IMR-90 (cell line): Measurements from ENCODE around the gene GGACT. TPM values are rescaled to one million over a fixed set of nuclear protein-coding genes. Genes with fewer than 3 reads are reported as not detected.

Source experiments
- ATAC-seq: fragments of 200-7000 bp; cut with Tn5 transposase; 2 replicates; pipeline ENCODE4 v1.9.1; 2020; ENCODE audit warnings: low read depth, mild to moderate bottlenecking, moderate library complexity
- BruUV-seq: library from RNA; stranded (reverse); fragments of 400-500 nt; replicated peaks from 2 replicates; lab custom pipeline; 2021; lab: Mats Ljungman, UMichigan
- CTCF ChIA-PET: fragments of 300-600 bp; formaldehyde crosslinking; extraction: SDS; loops from one replicate; lab custom pipeline; 2021; ENCODE audit warnings: antibody characterized with exemption; lab: Yijun Ruan, JAX
- POLR2A ChIA-PET: fragments of 300-600 bp; sonication (Branson Sonifier 250); formaldehyde crosslinking; loops from one replicate; lab custom pipeline; 2022; ENCODE audit warnings: antibody characterized with exemption; ENCODE audit not compliant: unreplicated experiment; lab: Charles Lee
- DNase-seq: peaks from one replicate; pipeline ENCODE4 v3.0.0; 2013
- H2AFZ ChIP-seq: replicated peaks from 2 replicates; pipeline ENCODE3; 2013; ENCODE audit warnings: low read length, mild to moderate bottlenecking; ENCODE audit not compliant: poor library complexity
- H2AK5ac ChIP-seq: 2 replicates; pipeline ENCODE4 v1.6.1; 2013; ENCODE audit warnings: low read depth, low read length, inconsistent platforms
- H2AK9ac ChIP-seq: replicated peaks from 2 replicates; pipeline ENCODE3; 2013; ENCODE audit warnings: mild to moderate bottlenecking, low read depth, low read length, moderate library complexity; ENCODE audit not compliant: poor library complexity
- H2BK120ac ChIP-seq: 2 replicates; pipeline ENCODE4 v1.6.1; 2013; ENCODE audit warnings: low read depth, low read length, inconsistent platforms
- H2BK15ac ChIP-seq: 3 replicates; pipeline ENCODE4 v1.6.1; 2013; ENCODE audit warnings: low read depth, low read length, inconsistent platforms
- H2BK20ac ChIP-seq: 2 replicates; pipeline ENCODE4 v1.6.1; 2013; ENCODE audit warnings: low read depth, mild to moderate bottlenecking, inconsistent platforms, low read length, moderate library complexity
- H2BK5ac ChIP-seq: 2 replicates; pipeline ENCODE4 v1.6.1; 2013; ENCODE audit warnings: mild to moderate bottlenecking, low read depth, low read length, inconsistent platforms; ENCODE audit not compliant: poor library complexity, severe bottlenecking
- H3K14ac ChIP-seq: replicated peaks from 2 replicates; pipeline ENCODE4 v1.6.1; 2013; ENCODE audit warnings: low read depth, low read length, inconsistent platforms
- H3K18ac ChIP-seq: 2 replicates; pipeline ENCODE4 v1.6.1; 2013; ENCODE audit warnings: low read depth, low read length, control low read depth
- H3K23ac ChIP-seq: 2 replicates; pipeline ENCODE4 v1.6.1; 2013; ENCODE audit warnings: low read depth, low read length, inconsistent platforms
- H3K27ac ChIP-seq: 2 replicates; pipeline ENCODE4 v1.5.1; 2013; ENCODE audit warnings: mild to moderate bottlenecking, control low read depth, low read length; ENCODE audit not compliant: insufficient read depth
- H3K27me3 ChIP-seq: 2 replicates; pipeline ENCODE4 v1.6.1; 2013; ENCODE audit warnings: low read length; ENCODE audit not compliant: control insufficient read depth, insufficient read depth
- H3K36me3 ChIP-seq: 2 replicates; pipeline ENCODE4 v1.6.1; 2013; ENCODE audit warnings: low read length, mixed read lengths; ENCODE audit not compliant: control insufficient read depth, insufficient read depth
- H3K4ac ChIP-seq: 2 replicates; pipeline ENCODE4 v1.6.1; 2013; ENCODE audit warnings: low read depth, low read length, inconsistent platforms
- H3K4me1 ChIP-seq: 2 replicates; pipeline ENCODE4 v1.6.1; 2013; ENCODE audit warnings: low read length, mixed read lengths; ENCODE audit not compliant: control insufficient read depth, insufficient read depth
- H3K4me2 ChIP-seq: 2 replicates; pipeline ENCODE4 v1.6.1; 2013; ENCODE audit warnings: low read depth, mild to moderate bottlenecking, control low read depth, low read length, moderate library complexity
- H3K4me3 ChIP-seq: 2 replicates; pipeline ENCODE4 v1.5.1; 2013; ENCODE audit warnings: low read depth, mild to moderate bottlenecking, control low read depth, low read length, moderate library complexity; ENCODE audit not compliant: insufficient read depth
- H3K56ac ChIP-seq: 2 replicates; pipeline ENCODE4 v1.6.1; 2013; ENCODE audit warnings: low read length, inconsistent platforms; ENCODE audit not compliant: insufficient read depth; ENCODE audit errors: extremely low read depth
- H3K79me1 ChIP-seq, 2 experiments: 2 replicates each; pipeline ENCODE4 v1.6.1; 2013; ENCODE audit warnings: low read length in 2 of 2, inconsistent platforms in 1 of 2, low read depth in 1 of 2
- H3K9ac ChIP-seq: 2 replicates; pipeline ENCODE4 v1.6.1; 2013; ENCODE audit warnings: low read depth, low read length, control low read depth
- H3K9me1 ChIP-seq: 2 replicates; pipeline ENCODE4 v1.6.1; 2013; ENCODE audit warnings: low read length, inconsistent platforms; ENCODE audit not compliant: insufficient read depth
- H3K9me3 ChIP-seq: 2 replicates; pipeline ENCODE4 v1.6.1; 2013; ENCODE audit warnings: low read length; ENCODE audit not compliant: control insufficient read depth, insufficient read depth
- H4K20me1 ChIP-seq: 2 replicates; pipeline ENCODE4 v1.6.1; 2013; ENCODE audit warnings: low read length, inconsistent platforms; ENCODE audit not compliant: insufficient read depth
- H4K5ac ChIP-seq: 2 replicates; pipeline ENCODE4 v1.6.1; 2013; ENCODE audit warnings: mild to moderate bottlenecking, low read depth, low read length, control low read depth
- H4K8ac ChIP-seq, 2 experiments: 2 replicates each; pipeline ENCODE4 v1.6.1; 2013; ENCODE audit warnings: low read depth in 2 of 2, low read length in 2 of 2, control low read depth in 1 of 2, inconsistent platforms in 1 of 2
- H4K91ac ChIP-seq: 2 replicates; pipeline ENCODE4 v1.6.1; 2013; ENCODE audit warnings: low read depth, low read length, inconsistent platforms; ENCODE audit not compliant: insufficient read depth
- CHD1 ChIP-seq: IDR thresholded peaks from 2 replicates; pipeline ENCODE4 v1.6.1; 2012; ENCODE audit warnings: low read depth, low read length, improper control_type of control experiment
- MXI1 ChIP-seq: IDR thresholded peaks from 2 replicates; pipeline ENCODE4 v1.6.1; 2012; ENCODE audit warnings: low read depth, mild to moderate bottlenecking, low read length, moderate library complexity, borderline replicate concordance
- NFE2L2 ChIP-seq: fragments of 150-350 bp; IDR thresholded peaks from 2 replicates; pipeline ENCODE4 v1.6.1; 2016; ENCODE audit warnings: low read depth, mild to moderate bottlenecking, low read length
- RAD21 ChIP-seq: IDR thresholded peaks from 2 replicates; pipeline ENCODE4 v1.6.1; 2012; ENCODE audit warnings: low read length, improper control_type of control experiment
- RFX5 ChIP-seq: IDR thresholded peaks from 2 replicates; pipeline ENCODE4 v1.8.0; 2012; ENCODE audit warnings: low read depth, mild to moderate bottlenecking, low read length, moderate library complexity
- WGBS, 2 experiments: methylation state at CpG; one replicate each; pipeline versions ENCODE4 v1.1.5 to v1.1.7; 2013; ENCODE audit warnings: missing lambda C conversion rate in 2 of 2; ENCODE audit not compliant: insufficient read length in 1 of 2; ENCODE audit errors: extremely low coverage in 2 of 2; 5-methylcytosine and 5-hydroxymethylcytosine counted together
- dilution Hi-C: fragments of 300-500 bp; cut with HindIII; formaldehyde crosslinking; loops from one replicate; pipeline ENCODE4 v1.14.3; 2018; ENCODE audit warnings: low sequenced_read_pairs; ENCODE audit not compliant: unreplicated experiment
- in situ Hi-C: fragments of 300-500 bp; cut with MboI; formaldehyde crosslinking; loops from 3 replicates; pipeline ENCODE4 v1.14.3; 2019; ENCODE audit warnings: low sequenced_read_pairs, inconsistent platforms, mixed read lengths
- intact Hi-C: fragments of 100-400 bp; cut with micrococcal nuclease; formaldehyde crosslinking; loops from 2 replicates; pipeline ENCODE4 v1.10.0; 2022
- polyA plus RNA-seq, 3 experiments: library from polyadenylated mRNA; depleted of rRNA; stranded (reverse); fragments of >200 nt; gene quantifications; 2 replicates each; pipeline ENCODE4 v1.2.3, GENCODE V29; 2012; ENCODE audit warnings: low replicate concordance in 1 of 3
- total RNA-seq: library from RNA; depleted of rRNA; stranded (reverse); fragments of >200 nt; gene quantifications from 2 replicates; pipeline ENCODE4 v1.2.3, GENCODE V29; 2012
- TF ChIP-seq, protein P1 (sequence below): fragments of 150-350 bp; IDR thresholded peaks from 2 replicates; pipeline ENCODE4 v1.6.1; 2017; ENCODE audit warnings: mild to moderate bottlenecking, antibody characterized with exemption, low read length, low read depth

GGACT gene
- total and polyA plus RNA-seq, 2 of the 4 experiments (the other 2 are of a cell fraction), result 2.0 to 2.6 TPM

DNA sequence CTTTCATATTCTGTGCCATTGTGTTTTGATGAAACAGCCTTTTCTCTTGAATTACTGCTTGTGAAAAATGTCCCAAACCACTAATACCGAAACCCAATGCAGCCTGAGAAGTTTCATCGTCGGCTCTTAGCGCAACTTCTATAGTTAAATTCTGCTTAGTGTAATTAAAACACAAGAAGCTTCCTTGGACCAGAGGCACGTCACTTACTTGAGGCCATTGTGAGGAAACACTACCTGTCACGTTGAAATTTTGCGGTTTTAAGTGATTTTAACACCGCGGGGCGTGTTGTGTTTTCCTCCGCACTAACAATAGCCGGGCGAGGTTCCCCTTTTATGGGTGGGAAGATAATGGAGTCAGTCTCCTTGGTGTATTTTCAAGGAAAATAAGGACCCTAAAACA is 70.9 kb downstream of the GGACT start:
- no peaks in the 10 kb centered on the region; the same call in 1 of the 2 replicates for H3K9me1 ChIP-seq
- H3K4me3 ChIP-seq, result no peak overlapping the region
- peaks cover 2% of the 10 kb centered on the region; the same call in 1 of the 2 replicates for H3K36me3 ChIP-seq
- no peaks in the 10 kb centered on the region for H3K79me1 ChIP-seq
- H3K9me3 ChIP-seq, result no peaks in the 10 kb centered on the region
- H3K9ac ChIP-seq, result no peak overlapping the region
- WGBS, 2 experiments, result no CpG with 5 or more reads among the region's 13 CpGs
- ATAC-seq (no peak), DNase-seq (no peak)
- CTCF ChIA-PET, result interaction anchor here (0.5 to 0.6 kb wide), 2 partner anchors 33 to 127 kb away, joined by 3 to 5 read pairs; no protein-coding TSS in a partner anchor
- H3K27ac ChIP-seq, result no peak overlapping the region
- POLR2A ChIA-PET, result no interaction called here
- no peak overlapping the region for H2BK5ac ChIP-seq
- no peak overlapping the region for H2BK120ac ChIP-seq
- no peak overlapping the region for H2BK15ac ChIP-seq
- H2BK20ac ChIP-seq, result no peak overlapping the region
- in situ Hi-C loops, result loop anchor here (10.0 kb wide), 1 partner anchor 863 kb away; no protein-coding TSS in a partner anchor
- no peak overlapping the region for H3K14ac ChIP-seq
- no peak overlapping the region for H3K18ac ChIP-seq
- H3K27me3 ChIP-seq, result no peaks in the 10 kb centered on the region
- H4K8ac ChIP-seq, result no peak overlapping the region
- dilution Hi-C loops, result no loop called here
- no peak overlapping the region for H3K4ac ChIP-seq
- no peak overlapping the region for H2AK5ac ChIP-seq
- H3K4me2 ChIP-seq, result no peak overlapping the region
- intact Hi-C loops, result loop anchor here (5.0 to 10.0 kb wide), 4 partner anchors 173 to 845 kb away; partner anchors contain the start of gene ZIC5
- no peak overlapping the region for H2AFZ ChIP-seq
- H4K91ac ChIP-seq, result no peak overlapping the region
- H2AK9ac ChIP-seq, result no peak overlapping the region
- TF ChIP-seq RAD21, result no peak
- TF ChIP-seq MXI1, result no peak
- TF ChIP-seq CHD1, result no peak
- TF ChIP-seq RFX5, result no peak
- TF ChIP-seq, protein P1, sequence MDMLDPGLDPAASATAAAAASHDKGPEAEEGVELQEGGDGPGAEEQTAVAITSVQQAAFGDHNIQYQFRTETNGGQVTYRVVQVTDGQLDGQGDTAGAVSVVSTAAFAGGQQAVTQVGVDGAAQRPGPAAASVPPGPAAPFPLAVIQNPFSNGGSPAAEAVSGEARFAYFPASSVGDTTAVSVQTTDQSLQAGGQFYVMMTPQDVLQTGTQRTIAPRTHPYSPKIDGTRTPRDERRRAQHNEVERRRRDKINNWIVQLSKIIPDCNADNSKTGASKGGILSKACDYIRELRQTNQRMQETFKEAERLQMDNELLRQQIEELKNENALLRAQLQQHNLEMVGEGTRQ, result no peak
- TF ChIP-seq NFE2L2, result no peak
- no peak overlapping the region for H3K23ac ChIP-seq
- no peaks in the 10 kb centered on the region; the same call in 1 of the 2 replicates for H3K4me1 ChIP-seq
- H4K20me1 ChIP-seq, result no peaks in the 10 kb centered on the region
- H4K5ac ChIP-seq, result no peak overlapping the region
- H3K56ac ChIP-seq, result no peak overlapping the region
- BruUV-seq, result no TSS peak
